ENCODE results near the gene CA5A.
A peak's percentile ranks its signal among the peaks of the same experiment; 100 is the strongest.
"Not testable (repeated sequence)": the region's sequence is repeated elsewhere in the genome, so short reads cannot be mapped to it uniquely, and the experiment has no call there.

The CA5A gene

DNA sequence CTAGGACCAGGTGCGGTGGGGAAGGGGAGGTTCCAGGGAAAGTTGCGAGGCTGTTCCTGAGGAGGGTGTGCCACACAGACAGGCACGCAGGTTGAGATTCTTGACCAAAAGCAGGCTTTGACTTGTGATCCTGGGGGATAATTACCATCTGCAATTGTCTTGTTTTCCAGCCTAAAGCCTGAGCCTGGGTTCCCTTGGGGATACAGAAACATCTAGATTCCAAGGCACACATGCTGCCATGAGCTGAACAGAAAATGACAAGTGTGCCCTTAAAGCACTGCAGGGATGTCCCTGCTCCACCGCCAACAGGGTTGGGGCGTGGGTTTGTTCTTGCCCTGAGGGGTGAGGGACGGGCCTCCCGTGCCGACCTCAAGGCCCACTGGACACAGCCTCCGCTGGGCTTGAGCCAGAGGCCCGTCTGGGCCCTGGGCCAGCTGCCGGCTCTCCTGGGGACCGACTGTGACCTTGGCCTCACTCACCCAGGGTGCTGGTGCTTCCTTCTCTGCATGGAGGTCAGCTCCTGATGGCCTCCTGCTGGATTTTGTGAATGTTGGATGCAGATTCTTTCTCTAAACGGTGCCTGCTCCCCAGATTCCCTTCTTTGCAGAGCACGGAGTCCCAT lies 14.0 kb downstream of the CA5A start:
- no peak for DNase-seq (ENCODE audit: low spot score)

DNA sequence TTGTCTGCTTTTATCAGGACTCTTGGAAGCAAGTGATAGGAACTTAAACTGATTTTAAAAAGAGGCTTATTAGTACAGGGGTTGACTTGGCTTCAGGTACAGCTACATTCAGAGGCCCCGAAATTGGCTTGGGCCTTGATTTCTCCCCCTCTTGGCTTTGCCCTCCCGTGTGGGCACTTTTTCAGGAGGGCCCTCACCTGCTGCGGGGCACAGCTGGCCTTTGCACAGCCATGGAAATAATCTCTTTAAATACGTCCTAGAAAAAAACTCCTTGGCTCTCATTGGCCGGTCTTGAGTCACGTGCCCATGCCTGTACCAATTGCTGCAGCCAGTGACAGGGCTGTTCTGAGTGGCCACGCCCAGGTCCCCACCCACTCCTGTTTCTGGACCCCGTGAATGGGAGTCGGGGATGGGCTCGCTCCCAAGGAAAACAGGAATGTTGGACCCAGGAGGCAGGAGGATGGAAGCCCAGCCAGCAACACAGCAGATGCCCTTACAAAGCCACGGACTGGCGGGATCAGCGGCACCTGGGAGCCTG lies 15.0 kb downstream of the CA5A start:
- DNase-seq (ENCODE audit: low spot score), result no peak

- no peak for DNase-seq (ENCODE audit: low spot score)
Measured at GRCh38 chr16:87919681-87919994, 16.7 kb downstream of the CA5A start.

- no peak for DNase-seq (ENCODE audit: low spot score)
Measured at GRCh38 chr16:87918866-87919680, 17.3 kb downstream of the CA5A start.

DNA sequence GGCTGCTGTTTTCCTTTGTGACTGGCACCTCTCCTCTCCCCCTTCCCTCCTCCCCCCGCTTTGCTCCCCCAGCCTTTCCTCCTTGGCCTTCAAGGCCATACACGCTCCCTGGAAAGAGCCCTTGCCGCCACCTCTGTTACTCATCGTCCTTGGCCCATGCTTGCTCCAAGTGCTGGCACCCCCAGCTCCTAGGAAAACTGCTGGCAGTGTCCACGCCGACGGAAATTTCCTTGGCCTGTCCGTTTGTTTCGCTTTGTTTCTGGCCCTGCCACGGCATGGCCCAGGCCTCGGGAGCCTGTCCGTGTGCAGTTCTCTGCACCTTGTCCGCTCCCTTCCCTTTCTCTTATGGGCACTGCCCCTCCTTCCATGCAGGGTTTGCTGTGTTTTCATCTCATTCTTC lies 18.0 kb downstream of the CA5A start:
- no peak for DNase-seq (ENCODE audit: low spot score)

DNA sequence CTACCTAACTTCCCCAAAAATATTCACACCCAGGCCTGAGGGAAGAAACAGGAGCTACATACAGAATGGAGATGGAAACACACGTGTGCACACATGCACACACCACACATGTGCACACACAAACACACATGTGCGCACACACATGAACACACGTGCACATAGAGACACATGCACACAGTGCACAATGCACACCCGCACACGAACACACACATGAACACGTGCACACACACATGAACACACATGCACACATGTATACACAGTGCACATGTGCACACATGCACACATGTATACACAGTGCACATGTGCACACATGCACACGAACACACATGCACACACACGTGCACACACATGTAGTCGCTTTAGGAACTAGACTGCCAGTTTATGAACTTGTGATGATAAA lies 18.8 kb downstream of the CA5A start:
- no peak for DNase-seq (ENCODE audit: low spot score)

GRCh38 chr16:87914812-87915211 lies 21.5 kb downstream of the CA5A start:
- DNase-seq (ENCODE audit: low spot score), result no peak

DNA sequence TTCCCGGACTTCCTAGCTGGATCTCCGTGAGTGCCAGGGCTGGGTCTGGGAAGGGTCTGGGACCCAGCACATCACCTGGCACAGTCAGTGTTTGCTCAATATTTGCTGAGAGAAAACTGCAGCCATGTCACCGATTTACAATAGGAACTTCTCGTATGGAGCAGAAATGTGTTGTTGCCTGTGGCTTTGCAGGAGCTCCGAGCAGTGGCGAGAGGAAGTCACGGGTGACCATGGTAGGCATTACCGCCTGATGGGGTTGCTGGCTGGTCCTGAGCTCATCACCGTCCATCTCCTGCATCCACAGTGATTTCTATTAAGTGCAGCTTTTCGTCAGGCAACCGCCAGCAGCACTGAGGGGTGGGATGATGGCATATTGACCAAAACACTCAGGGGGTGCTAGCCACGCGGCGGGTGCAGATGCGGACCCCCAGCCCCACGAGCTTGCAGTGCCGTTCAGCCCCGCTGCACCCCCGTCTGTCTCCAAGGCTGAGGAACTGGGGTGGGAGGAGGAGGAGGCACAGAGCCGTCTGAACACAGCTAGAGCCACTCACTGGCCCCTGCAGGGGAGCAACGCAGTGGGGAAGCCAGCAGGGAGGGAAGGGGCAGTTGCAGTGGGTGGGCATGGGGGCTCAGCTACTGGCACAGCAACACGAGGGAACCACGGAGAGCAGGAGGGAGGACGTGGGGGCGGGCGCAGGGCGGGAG lies 22.2 kb downstream of the CA5A start:
- DNase-seq (ENCODE audit: low spot score), result not testable (repeated sequence)

GRCh38 chr16:87912691-87913090 lies 23.6 kb downstream of the CA5A start:
- not testable (repeated sequence) for DNase-seq (ENCODE audit: low spot score)

- DNase-seq (ENCODE audit: low spot score), result not testable (repeated sequence)
Measured at GRCh38 chr16:87911106-87911763, 25.1 kb downstream of the CA5A start.

DNA sequence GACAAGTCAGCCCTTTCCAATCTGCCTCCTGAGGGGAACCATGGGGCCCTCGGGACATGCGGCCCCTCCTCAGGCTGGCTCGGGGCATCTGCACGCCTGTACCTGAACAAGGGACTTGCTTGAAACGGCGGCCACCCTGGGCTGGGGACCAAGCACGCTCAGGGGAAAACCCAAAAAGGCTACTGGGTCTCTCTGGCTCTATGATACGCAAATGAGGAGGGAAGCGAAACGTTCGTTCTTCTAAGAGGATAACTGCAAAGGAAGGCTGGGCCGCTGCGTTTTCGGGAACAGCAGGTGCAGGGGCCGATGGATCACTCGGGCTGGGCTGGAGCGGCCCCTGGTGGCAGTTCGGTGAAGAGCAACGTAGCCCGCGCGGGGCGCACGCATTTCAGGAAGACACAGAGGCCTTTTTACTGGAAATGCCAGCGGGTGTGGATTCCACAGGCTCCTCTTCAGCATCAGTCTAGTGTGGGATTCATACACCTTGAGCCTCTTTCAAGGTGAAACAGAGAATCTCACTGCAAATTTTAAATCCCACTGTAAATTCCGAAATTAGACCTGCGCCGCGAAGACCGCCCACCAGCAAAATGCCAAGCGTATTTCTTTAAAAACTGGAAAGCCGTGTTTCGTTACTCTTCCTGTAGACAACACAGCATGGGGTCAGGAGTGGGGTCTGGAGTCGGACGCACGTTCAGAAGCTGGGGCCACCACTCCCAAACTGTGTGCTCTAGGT lies 27.0 kb downstream of the CA5A start:
- peak; percentile 21 for DNase-seq (ENCODE audit: low spot score)

DNA sequence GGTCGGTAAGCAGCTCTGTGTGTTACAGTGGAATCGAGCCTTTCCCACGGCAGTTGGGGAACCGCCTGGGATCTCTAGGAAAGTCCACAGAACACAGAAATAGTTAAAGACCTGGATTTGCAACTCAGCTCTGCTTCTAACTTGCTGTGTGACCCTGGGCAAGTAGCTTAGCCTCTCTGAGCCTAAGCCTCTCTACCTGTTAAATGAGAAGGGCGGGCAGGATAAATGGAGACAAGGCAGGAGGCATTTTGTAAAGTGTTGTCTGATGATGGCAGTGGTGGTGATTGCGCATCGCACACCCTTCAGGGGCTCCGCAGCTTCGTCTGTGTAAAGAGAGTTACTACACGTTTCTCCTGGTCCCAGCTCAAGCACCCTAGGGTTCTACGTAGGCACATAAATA lies 28.2 kb downstream of the CA5A start:
- DNase-seq (ENCODE audit: low spot score), result not testable (repeated sequence)

GRCh38 chr16:87905521-87905920 lies 30.8 kb downstream of the CA5A start:
- DNase-seq (ENCODE audit: low spot score), result not testable (repeated sequence)

- DNase-seq (ENCODE audit: low spot score), result not testable (repeated sequence)
Measured at GRCh38 chr16:87904963-87905362, 31.4 kb downstream of the CA5A start.

GRCh38 chr16:87900489-87900888 lies 35.8 kb downstream of the CA5A start:
- not testable (repeated sequence) for DNase-seq (ENCODE audit: low spot score)

DNA sequence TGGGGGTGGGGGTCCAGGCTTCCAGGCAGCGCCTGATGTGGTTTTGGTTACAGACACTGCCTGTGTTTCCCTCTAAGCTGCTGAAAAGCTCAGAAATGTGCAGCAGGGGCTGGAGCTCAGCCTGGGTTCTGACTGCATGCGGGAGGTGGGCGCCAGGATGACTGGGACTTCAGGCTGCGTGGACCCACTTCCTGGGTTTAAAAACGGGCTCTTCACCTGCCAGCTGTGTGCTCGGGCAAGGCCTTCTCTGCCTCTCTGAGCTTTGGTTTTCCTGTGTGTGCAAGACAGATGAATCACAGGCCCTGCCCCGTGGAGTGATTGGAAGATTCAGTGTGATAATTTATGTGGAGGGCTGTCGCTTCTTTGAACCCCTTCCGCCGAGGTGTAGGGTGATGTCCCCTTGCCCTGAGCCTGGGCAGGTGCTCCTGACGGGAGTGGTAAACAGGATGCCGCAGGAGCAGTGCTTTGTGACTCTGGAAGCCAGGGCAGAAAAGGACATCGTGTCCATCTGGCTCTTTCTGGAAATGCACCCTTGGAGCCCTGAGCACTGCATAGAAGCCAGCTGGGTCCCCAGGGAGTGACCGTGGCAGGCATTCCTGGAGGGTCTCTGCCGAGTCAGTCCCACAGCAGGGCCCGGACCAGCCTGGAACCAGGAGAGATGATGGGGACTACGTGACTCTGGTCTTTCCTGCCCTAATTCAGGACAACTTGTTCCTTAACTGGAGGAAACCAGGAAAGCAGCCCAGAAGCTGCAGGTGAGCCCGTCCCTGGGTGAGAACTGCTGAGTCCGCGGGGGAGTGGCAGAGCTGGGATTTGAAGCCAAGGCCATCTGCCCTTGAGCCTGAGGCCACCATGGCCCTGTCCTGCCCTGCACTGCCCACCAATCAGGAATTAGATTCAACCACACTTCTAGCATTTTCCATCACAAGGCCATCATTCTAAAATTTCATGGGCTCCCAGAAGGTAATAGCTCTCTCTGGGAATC lies 38.5 kb downstream of the CA5A start:
- no peak for DNase-seq (ENCODE audit: low spot score)

DNA sequence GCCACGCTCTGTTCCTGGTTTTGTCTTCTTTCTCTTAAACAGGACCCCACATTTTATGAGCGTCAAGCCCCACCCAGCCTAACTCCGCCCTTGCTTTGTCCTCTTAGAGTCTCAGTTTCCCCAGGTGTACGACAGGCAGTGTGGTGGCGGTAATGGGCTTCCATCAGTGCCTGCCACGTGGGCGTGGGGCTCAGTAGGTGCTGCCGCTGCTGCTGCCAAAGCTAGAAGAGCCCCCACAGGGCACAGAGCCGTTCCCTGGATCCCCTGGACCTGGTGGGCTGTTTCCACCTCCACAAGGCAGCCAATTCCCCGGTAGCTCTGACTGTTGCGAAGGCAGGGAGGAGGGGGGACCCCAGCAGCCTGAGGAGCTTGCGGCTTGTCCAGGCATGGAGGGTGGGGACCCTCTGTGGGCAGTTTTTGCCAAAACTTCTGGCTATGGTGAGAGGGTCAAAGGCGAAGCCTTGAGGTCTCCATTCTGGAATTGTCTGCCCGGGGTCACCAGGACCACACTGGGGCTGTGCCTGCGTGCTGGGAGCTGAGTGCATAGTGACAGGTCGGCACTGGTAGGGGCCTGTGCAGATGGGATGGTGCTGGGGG lies 39.3 kb downstream of the CA5A start:
- not testable (repeated sequence) for DNase-seq (ENCODE audit: low spot score)

DNA sequence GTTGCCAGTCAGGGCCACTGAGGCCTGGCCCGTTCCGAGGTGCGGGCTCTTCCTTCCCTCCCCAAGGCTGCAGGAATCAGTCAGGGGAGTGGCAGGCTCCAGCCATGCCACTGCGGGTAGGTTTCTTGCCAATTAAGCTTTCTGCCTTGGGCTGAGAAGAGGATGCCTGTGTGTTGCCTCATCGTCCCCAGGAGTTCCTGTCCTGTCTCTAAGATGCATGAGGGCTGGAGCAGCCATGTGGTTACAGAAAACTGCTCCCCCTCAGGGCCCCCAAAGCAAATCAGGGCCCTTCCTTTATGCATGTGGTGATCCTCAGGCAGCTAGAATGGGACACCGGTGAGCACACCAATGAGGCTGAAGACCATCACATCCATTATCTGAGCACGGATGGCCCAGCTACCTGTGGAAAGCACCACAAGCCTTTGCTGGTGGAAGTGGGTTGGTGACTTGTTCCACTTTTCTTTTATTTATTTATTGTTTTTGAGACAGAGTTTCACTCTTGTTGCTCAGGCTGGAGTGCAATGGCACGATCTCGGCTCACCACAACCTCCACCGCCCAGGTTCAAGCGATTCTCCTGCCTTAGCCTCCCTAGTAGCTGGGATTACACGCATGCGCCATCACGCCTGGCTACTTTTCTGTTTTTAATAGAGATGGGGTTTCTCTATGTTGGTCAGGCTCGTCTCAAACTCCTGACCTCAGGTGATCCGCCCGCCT lies 40.0 kb downstream of the CA5A start:
- DNase-seq (ENCODE audit: low spot score), result not testable (repeated sequence)

GRCh38 chr16:87895641-87896141 lies 40.6 kb downstream of the CA5A start:
- DNase-seq (ENCODE audit: low spot score), result no peak
